OCI-LY7 (cell line): Measurements from ENCODE around the gene ACIN1. TPM values are rescaled to one million over a fixed set of nuclear protein-coding genes. Genes with fewer than 3 reads are reported as not detected.
A peak's percentile ranks its signal among the peaks of the same experiment; 100 is the strongest.

Experiments used
- Bru-seq: library from RNA; stranded (reverse); fragments of 400-500 nt; gene quantifications from one replicate; lab custom pipeline; 2021; lab: Mats Ljungman, UMichigan
- BruChase-seq, 2 experiments: library from RNA; stranded (reverse); fragments of 400-500 nt; gene quantifications; one replicate each; lab custom pipeline; 2021; lab: Mats Ljungman, UMichigan
- BruUV-seq: library from RNA; stranded (reverse); fragments of 400-500 nt; replicated peaks from 2 replicates; lab custom pipeline; 2021; lab: Mats Ljungman, UMichigan
- CTCF ChIA-PET: fragments of 300-600 bp; sonication (Branson Sonifier 250); formaldehyde crosslinking; loops from one replicate; lab custom pipeline; 2022; ENCODE audit warnings: antibody characterized with exemption; ENCODE audit not compliant: unreplicated experiment; lab: Charles Lee
- POLR2A ChIA-PET: fragments of 300-600 bp; sonication (Branson Sonifier 250); formaldehyde crosslinking; loops from one replicate; lab custom pipeline; 2022; ENCODE audit warnings: antibody characterized with exemption; lab: Charles Lee
- DNase-seq: peaks from one replicate; pipeline ENCODE4 v3.0.0-alpha.2; 2015; ENCODE audit warnings: low spot score
- H2AFZ ChIP-seq: fragments of 200-600 bp; sonication (generic), shearing (Covaris generic); 2 replicates; pipeline ENCODE4 v1.6.1; 2014; ENCODE audit warnings: mild to moderate bottlenecking, antibody characterized with exemption, low read length, moderate library complexity
- H3K27ac ChIP-seq: fragments of 200-600 bp; sonication (generic); 2 replicates; pipeline ENCODE4 v1.5.1; 2014; ENCODE audit warnings: mixed run types, low read depth, mild to moderate bottlenecking, moderate library complexity, low read length, inconsistent platforms; ENCODE audit not compliant: poor library complexity, severe bottlenecking
- H3K36me3 ChIP-seq: fragments of 200-600 bp; sonication (generic); 2 replicates; pipeline ENCODE4 v1.6.1; 2014; ENCODE audit warnings: mild to moderate bottlenecking, antibody characterized with exemption, low read length, moderate library complexity, mixed read lengths; ENCODE audit not compliant: insufficient read depth
- H3K4me1 ChIP-seq: fragments of 200-600 bp; sonication (generic); 2 replicates; pipeline ENCODE4 v1.5.1; 2014; ENCODE audit warnings: mild to moderate bottlenecking, low read length; ENCODE audit not compliant: insufficient read depth, poor library complexity, severe bottlenecking
- H3K4me2 ChIP-seq: fragments of 200-600 bp; sonication (generic); 2 replicates; pipeline ENCODE4 v1.6.1; 2014; ENCODE audit warnings: mild to moderate bottlenecking, low read length
- H3K4me3 ChIP-seq: fragments of 200-600 bp; sonication (generic); 2 replicates; pipeline ENCODE4 v1.5.1; 2014; ENCODE audit warnings: mild to moderate bottlenecking, low read depth, low read length; ENCODE audit not compliant: poor library complexity, severe bottlenecking
- H3K79me2 ChIP-seq: fragments of 200-600 bp; sonication (generic); 2 replicates; pipeline ENCODE4 v1.6.1; 2016; ENCODE audit warnings: low read depth, mild to moderate bottlenecking, low read length, moderate library complexity, mixed read lengths; ENCODE audit not compliant: insufficient read depth
- H3K9me2 ChIP-seq: fragments of 200-600 bp; sonication (generic); 2 replicates; pipeline ENCODE4 v1.6.1; 2016; ENCODE audit warnings: mild to moderate bottlenecking, low read length, mixed read lengths; ENCODE audit not compliant: insufficient read depth
- H3K9me3 ChIP-seq: fragments of 200-600 bp; sonication (generic); 2 replicates; pipeline ENCODE4 v1.6.1; 2014; ENCODE audit warnings: mild to moderate bottlenecking, mixed run types, low read length, mixed read lengths
- H4K20me1 ChIP-seq: fragments of 200-600 bp; sonication (generic); 2 replicates; pipeline ENCODE4 v1.6.1; 2014; ENCODE audit warnings: mild to moderate bottlenecking, antibody characterized with exemption, low read length, moderate library complexity, mixed read lengths; ENCODE audit not compliant: insufficient read depth
- EZH2phosphoT487 ChIP-seq: fragments of 200-600 bp; sonication (generic); IDR thresholded peaks from 2 replicates; pipeline ENCODE4 v1.6.1; 2018; ENCODE audit warnings: low read depth, borderline replicate concordance, mild to moderate bottlenecking, mixed run types, antibody characterized with exemption, low read length, moderate library complexity, mixed read lengths
- intact Hi-C: fragments of 100-400 bp; cut with micrococcal nuclease; formaldehyde crosslinking; loops from one replicate; pipeline ENCODE4 v1.10.0; 2022; ENCODE audit not compliant: unreplicated experiment
- long read RNA-seq: library from polyadenylated mRNA; stranded (forward); transcript quantifications from one replicate; pipeline ENCODE4 v2.0.0, GENCODE V29; 2022
- total RNA-seq, 2 experiments: library from RNA; depleted of rRNA in 1 of 2; stranded (reverse); fragments of >200 nt in 1 of 2; shearing (Covaris generic) in 1 of 2; gene quantifications; 2 replicates each; pipeline ENCODE4 v1.2.3, GENCODE V29; 2014 to 2022
- TF ChIP-seq, protein P1 (sequence below): fragments of 200-600 bp; sonication (generic); conservative IDR thresholded peaks from 2 replicates; pipeline ENCODE4 v1.5.1; 2014; ENCODE audit warnings: mild to moderate bottlenecking, antibody characterized with exemption, low read length, moderate library complexity, mixed read lengths

The ACIN1 gene, protein sequence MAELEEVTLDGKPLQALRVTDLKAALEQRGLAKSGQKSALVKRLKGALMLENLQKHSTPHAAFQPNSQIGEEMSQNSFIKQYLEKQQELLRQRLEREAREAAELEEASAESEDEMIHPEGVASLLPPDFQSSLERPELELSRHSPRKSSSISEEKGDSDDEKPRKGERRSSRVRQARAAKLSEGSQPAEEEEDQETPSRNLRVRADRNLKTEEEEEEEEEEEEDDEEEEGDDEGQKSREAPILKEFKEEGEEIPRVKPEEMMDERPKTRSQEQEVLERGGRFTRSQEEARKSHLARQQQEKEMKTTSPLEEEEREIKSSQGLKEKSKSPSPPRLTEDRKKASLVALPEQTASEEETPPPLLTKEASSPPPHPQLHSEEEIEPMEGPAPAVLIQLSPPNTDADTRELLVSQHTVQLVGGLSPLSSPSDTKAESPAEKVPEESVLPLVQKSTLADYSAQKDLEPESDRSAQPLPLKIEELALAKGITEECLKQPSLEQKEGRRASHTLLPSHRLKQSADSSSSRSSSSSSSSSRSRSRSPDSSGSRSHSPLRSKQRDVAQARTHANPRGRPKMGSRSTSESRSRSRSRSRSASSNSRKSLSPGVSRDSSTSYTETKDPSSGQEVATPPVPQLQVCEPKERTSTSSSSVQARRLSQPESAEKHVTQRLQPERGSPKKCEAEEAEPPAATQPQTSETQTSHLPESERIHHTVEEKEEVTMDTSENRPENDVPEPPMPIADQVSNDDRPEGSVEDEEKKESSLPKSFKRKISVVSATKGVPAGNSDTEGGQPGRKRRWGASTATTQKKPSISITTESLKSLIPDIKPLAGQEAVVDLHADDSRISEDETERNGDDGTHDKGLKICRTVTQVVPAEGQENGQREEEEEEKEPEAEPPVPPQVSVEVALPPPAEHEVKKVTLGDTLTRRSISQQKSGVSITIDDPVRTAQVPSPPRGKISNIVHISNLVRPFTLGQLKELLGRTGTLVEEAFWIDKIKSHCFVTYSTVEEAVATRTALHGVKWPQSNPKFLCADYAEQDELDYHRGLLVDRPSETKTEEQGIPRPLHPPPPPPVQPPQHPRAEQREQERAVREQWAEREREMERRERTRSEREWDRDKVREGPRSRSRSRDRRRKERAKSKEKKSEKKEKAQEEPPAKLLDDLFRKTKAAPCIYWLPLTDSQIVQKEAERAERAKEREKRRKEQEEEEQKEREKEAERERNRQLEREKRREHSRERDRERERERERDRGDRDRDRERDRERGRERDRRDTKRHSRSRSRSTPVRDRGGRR
- 107 and 130 TPM in 2 replicates for total RNA-seq (2014; rRNA removed; shearing (Covaris generic))
- total RNA-seq (2022) = 203 and 206 TPM in 2 replicates
- Bru-seq, nascent RNA = percentile 90 among the genes with signal in this experiment
- percentile 89 among the genes with signal in this experiment for BruChase-seq, experiment 1, labeled RNA remaining after a 6-hour chase
- percentile 93 among the genes with signal in this experiment for BruChase-seq, experiment 2, labeled RNA remaining after a 2-hour chase
- long read RNA-seq, full-length matches to known transcripts = 29 of 74 reads
- long read RNA-seq, partial matches to known transcripts = 17 of 74 reads
- long read RNA-seq, other reads (novel, unspliced or antisense) = 28 of 74 reads

DNA sequence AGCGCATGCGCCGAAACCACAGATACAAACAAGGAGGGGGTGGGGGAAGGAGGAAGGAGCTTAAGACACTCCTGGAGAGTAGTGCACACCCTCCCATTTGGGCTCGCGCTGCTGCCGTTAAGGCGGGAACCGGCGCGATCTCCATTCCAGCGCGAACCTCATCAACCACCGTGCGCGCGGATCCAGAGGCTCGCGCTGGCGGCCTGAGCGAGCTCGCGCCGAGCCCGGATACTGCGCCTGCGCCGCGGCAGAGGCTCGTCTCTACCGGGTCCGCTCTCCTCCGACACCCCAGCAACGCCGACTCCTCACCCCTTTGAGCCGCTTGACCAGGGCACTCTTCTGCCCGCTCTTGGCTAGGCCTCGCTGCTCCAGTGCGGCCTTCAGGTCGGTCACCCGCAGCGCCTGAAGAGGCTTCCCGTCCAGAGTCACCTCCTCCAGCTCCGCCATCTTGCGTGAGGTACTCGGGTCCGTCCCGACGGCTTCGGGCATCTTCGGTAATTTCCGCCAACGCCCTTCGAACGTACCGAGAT lies at the start of gene ACIN1:
Gene ACIN1, minus strand, starts transcription at position 471 of the 530 bp plus-strand sequence. Its CDS starts 24 bp downstream, at position 447.
- Histone ChIP-seq H3K9me2 (no peaks in the 10 kb centered on the region), H3K27ac (peak within 1 kb of the TSS; percentile 81), H3K79me2 (peaks cover 56% of the 10 kb centered on the region), H2AFZ (peak within 1 kb of the TSS; percentile 59; the same call in 1 of the 2 replicates), H3K4me3 (peak within 1 kb of the TSS; percentile 92), H4K20me1 (peaks cover 21% of the 10 kb centered on the region), H3K9me3 (no peaks in the 10 kb centered on the region), H3K4me2 (peak within 1 kb of the TSS; percentile 94), H3K4me1 (peaks cover 23% of the 10 kb centered on the region), H3K36me3 (peaks cover 65% of the 10 kb centered on the region)
- intact Hi-C loops = loop anchor here (2.0 kb wide), 1 partner anchor 24 kb away; no protein-coding TSS in a partner anchor
- TF ChIP-seq, protein P1, sequence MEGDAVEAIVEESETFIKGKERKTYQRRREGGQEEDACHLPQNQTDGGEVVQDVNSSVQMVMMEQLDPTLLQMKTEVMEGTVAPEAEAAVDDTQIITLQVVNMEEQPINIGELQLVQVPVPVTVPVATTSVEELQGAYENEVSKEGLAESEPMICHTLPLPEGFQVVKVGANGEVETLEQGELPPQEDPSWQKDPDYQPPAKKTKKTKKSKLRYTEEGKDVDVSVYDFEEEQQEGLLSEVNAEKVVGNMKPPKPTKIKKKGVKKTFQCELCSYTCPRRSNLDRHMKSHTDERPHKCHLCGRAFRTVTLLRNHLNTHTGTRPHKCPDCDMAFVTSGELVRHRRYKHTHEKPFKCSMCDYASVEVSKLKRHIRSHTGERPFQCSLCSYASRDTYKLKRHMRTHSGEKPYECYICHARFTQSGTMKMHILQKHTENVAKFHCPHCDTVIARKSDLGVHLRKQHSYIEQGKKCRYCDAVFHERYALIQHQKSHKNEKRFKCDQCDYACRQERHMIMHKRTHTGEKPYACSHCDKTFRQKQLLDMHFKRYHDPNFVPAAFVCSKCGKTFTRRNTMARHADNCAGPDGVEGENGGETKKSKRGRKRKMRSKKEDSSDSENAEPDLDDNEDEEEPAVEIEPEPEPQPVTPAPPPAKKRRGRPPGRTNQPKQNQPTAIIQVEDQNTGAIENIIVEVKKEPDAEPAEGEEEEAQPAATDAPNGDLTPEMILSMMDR = peak; percentile 2; the same call in 1 of the 2 replicates
- TF ChIP-seq EZH2phosphoT487 = no peak
- CTCF ChIA-PET = interaction anchor here (0.8 to 2.3 kb wide), 9 partner anchors 16 to 226 kb away, joined by 3 to 12 read pairs (median 3); partner anchors contain the start of gene PABPN1
- no TSS peak for BruUV-seq
- DNase-seq = peak; percentile 94
- POLR2A ChIA-PET = interaction anchor here (0.5 to 1.7 kb wide), 22 partner anchors 11 to 1164 kb away, joined by 3 to 13 read pairs (median 5); partner anchors contain the start of genes HAUS4, PABPN1 and PPP1R3E

DNA sequence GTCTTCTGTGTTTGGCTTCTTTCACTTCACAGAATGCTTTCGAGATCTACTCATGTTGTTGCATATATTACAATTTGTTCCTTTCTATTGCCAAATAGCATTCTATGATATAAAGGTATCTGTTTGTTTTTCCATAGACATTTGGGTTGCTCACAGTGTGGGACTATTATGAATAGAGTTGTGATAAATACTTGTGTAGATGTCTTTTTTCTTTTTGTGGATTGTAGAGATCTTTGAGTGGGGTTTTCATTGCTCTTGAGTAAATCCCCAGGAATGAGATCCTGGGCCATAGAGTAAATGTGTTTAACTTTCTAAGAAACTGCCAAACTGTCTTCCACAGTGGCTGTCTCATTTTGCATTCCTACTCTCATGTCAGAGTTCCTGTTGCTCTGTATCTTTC lies 49.0 kb upstream of the ACIN1 start:
- no peak for DNase-seq
- POLR2A ChIA-PET = interaction anchor here (1.5 kb wide), 1 partner anchor 10 kb away, joined by 6 read pairs; no protein-coding TSS in a partner anchor
- Histone ChIP-seq H4K20me1 (no peaks in the 10 kb centered on the region), H3K9me3 (no peaks in the 10 kb centered on the region), H3K4me2 (no peak overlapping the region), H3K36me3 (no peaks in the 10 kb centered on the region), H3K27ac (no peak overlapping the region), H3K4me1 (no peaks in the 10 kb centered on the region), H2AFZ (no peak overlapping the region), H3K9me2 (no peaks in the 10 kb centered on the region), H3K79me2 (no peaks in the 10 kb centered on the region), H3K4me3 (no peak overlapping the region)
- intact Hi-C loops = no loop called here
- CTCF ChIA-PET = no interaction called here
- TF ChIP-seq, protein P1 = no peak
- BruUV-seq = no TSS peak
